Fibroblast of upper back skin (primary cell): Measurements from ENCODE around the gene FHL3.
"Not testable (repeated sequence)": the region's sequence is repeated elsewhere in the genome, so short reads cannot be mapped to it uniquely, and the experiment has no call there.

Source experiments
- DNase-seq: peaks from one replicate; pipeline ENCODE4 v3.0.0-alpha.2; 2013

Gene FHL3

GRCh38 chr1:37983546-37983945, 21.8 kb downstream of the FHL3 start:
- no peak for DNase-seq

GRCh38 chr1:37978541-37978940, 26.8 kb downstream of the FHL3 start:
- DNase-seq = no peak

GRCh38 chr1:37975083-37975482, 30.2 kb downstream of the FHL3 start:
- peak; percentile 50 for DNase-seq

GRCh38 chr1:37974567-37974966, 30.7 kb downstream of the FHL3 start:
- no peak for DNase-seq

- not testable (repeated sequence) for DNase-seq
Measured at GRCh38 chr1:37973684-37974083, 31.6 kb downstream of the FHL3 start.

GRCh38 chr1:37965301-37965700, 40.0 kb downstream of the FHL3 start:
- no peak for DNase-seq

GRCh38 chr1:37964106-37964505, 41.2 kb downstream of the FHL3 start:
- not testable (repeated sequence) for DNase-seq

- peak; percentile 94 for DNase-seq
Measured at GRCh38 chr1:37958690-37959089, 46.6 kb downstream of the FHL3 start.

GRCh38 chr1:37955685-37956084, 49.6 kb downstream of the FHL3 start:
- no peak for DNase-seq

- DNase-seq = no peak
Measured at GRCh38 chr1:37954316-37954971, 50.9 kb downstream of the FHL3 start.

GRCh38 chr1:37952738-37953137, 52.6 kb downstream of the FHL3 start:
- DNase-seq = no peak

GRCh38 chr1:37951783-37952624, 53.3 kb downstream of the FHL3 start:
- no peak for DNase-seq

- no peak for DNase-seq
Measured at GRCh38 chr1:37951041-37951782, 54.1 kb downstream of the FHL3 start.

- DNase-seq = no peak
Measured at GRCh38 chr1:37949524-37950152, 55.7 kb downstream of the FHL3 start.

GRCh38 chr1:37948841-37949240, 56.5 kb downstream of the FHL3 start:
- no peak for DNase-seq

GRCh38 chr1:37948166-37948565, 57.1 kb downstream of the FHL3 start:
- DNase-seq = no peak

- DNase-seq = no peak
Measured at GRCh38 chr1:37947364-37947763, 58.0 kb downstream of the FHL3 start.
